NCI-H1417 treated with DMSO at 0.1 percent for 48 hours (cell line): ENCODE measurements around the gene EPHA10.
"Not testable (repeated sequence)": the region's sequence is repeated elsewhere in the genome, so short reads cannot be mapped to it uniquely, and the experiment has no call there.

Experiments
- DNase-seq: peaks from one replicate; lab custom pipeline; 2025; lab: John Stamatoyannopoulos, UW

EPHA10 gene

GRCh38 chr1:37771440-37771839 is 6.5 kb upstream of the EPHA10 start:
- DNase-seq = not testable (repeated sequence)

GRCh38 chr1:37767488-37767887 is 2.6 kb upstream of the EPHA10 start:
- DNase-seq = no peak

GRCh38 chr1:37765916-37766664 is 1.2 kb upstream of the EPHA10 start:
- no peak for DNase-seq

GRCh38 chr1:37764414-37764825 is 500 bp downstream of the EPHA10 start:
- no peak for DNase-seq

- no peak for DNase-seq
These were observed 1.0 kb downstream of the EPHA10 start for GRCh38 chr1:37763791-37764413.

GRCh38 chr1:37762516-37762915 is 2.4 kb downstream of the EPHA10 start:
- no peak for DNase-seq

GRCh38 chr1:37761416-37762095 is 3.4 kb downstream of the EPHA10 start:
- DNase-seq = no peak

GRCh38 chr1:37759451-37759850 is 5.5 kb downstream of the EPHA10 start:
- no peak for DNase-seq

GRCh38 chr1:37755951-37756560 is 8.9 kb downstream of the EPHA10 start:
- DNase-seq = no peak

GRCh38 chr1:37755290-37755689 is 9.6 kb downstream of the EPHA10 start:
- no peak for DNase-seq

- DNase-seq = no peak
These were observed 11.2 kb downstream of the EPHA10 start for GRCh38 chr1:37753473-37754321.

- no peak for DNase-seq
These were observed 12.1 kb downstream of the EPHA10 start for GRCh38 chr1:37752583-37753471.

- no peak for DNase-seq
These were observed 12.7 kb downstream of the EPHA10 start for GRCh38 chr1:37752213-37752582.

- DNase-seq = no peak
These were observed 16.4 kb downstream of the EPHA10 start for GRCh38 chr1:37748565-37748964.

- DNase-seq = no peak
These were observed 18.1 kb downstream of the EPHA10 start for GRCh38 chr1:37746806-37747205.

- no peak for DNase-seq
These were observed 23.3 kb downstream of the EPHA10 start for GRCh38 chr1:37741662-37742061.

GRCh38 chr1:37741130-37741529 is 23.8 kb downstream of the EPHA10 start:
- DNase-seq = no peak

- no peak for DNase-seq
These were observed 25.7 kb downstream of the EPHA10 start for GRCh38 chr1:37739222-37739621.

- not testable (repeated sequence) for DNase-seq
These were observed 26.3 kb downstream of the EPHA10 start for GRCh38 chr1:37738619-37739018.

GRCh38 chr1:37737975-37738374 is 26.9 kb downstream of the EPHA10 start:
- not testable (repeated sequence) for DNase-seq
